SKM-1 treated with dmso at 0.1 percent for 144 hours (cell line): Measurements from ENCODE around the gene CDC27.
A peak's percentile ranks its signal among the peaks of the same experiment; 100 is the strongest.
"Not testable (repeated sequence)": the region's sequence is repeated elsewhere in the genome, so short reads cannot be mapped to it uniquely, and the experiment has no call there.

Source experiments
- DNase-seq: peaks from one replicate; lab custom pipeline; 2025; ENCODE audit not compliant: unreplicated experiment; lab: John Stamatoyannopoulos, UW

Gene CDC27

DNA sequence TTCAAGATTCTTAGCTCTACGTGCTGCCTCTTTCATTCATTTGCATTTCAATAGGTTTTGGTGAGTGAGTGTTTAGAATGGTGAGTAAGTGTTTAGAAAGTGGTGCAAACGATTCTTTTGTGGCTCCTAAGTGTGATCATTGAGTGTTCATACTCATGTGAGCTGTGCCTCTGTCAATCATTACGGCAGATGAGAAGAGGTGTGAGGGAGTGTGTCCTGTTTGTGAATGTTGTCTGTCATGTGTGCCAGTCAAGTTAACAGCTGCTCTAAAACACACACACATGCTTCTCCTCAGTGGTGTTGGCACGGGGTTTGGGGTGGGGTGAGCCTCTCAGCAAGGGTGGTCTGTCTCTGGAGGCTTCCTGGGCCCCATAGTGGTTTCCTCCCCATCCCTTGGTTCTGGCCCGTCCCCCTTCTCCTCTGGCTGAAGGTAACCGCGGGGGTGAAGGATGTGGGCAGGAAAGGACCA, 31.5 kb upstream of the CDC27 start:
- no peak for DNase-seq

DNA sequence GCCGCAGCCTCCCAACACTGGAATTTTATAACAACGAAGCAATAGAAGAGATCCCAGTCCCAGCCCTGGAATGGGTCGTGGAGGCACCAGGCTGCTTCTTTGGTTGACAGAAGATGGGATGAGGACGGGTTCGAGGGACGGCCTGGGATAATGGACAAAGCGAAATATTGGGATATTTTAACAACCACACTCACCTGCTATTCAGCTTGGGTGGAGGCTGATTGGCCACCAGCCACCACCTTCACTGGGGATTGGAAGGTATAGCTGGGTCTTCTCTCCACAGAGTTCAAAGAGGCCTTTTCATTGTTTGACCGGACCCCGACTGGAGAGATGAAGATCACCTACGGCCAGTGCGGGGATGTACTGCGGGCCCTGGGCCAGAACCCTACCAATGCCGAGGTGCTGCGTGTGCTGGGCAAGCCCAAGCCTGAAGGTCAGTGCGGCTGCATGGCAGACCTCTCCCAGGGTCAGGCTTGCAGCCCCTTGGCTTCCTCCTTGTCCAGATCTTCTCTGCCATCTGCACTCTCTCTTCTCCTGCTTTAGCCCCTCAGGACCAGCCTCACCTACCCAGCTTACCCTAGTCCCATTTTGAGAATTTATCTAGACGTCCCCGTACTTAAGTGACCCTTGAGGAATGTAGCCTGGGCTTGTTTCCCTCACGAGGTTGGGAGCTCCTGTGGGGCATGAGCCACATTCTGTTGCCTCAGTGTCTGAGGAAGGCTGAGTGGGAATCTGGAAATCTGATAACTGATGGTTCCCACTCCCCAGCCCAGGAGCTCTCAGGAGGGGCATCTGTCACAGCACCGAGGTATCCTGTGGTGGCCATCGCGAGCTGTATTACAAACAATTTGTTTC, 30.8 kb upstream of the CDC27 start:
- DNase-seq, result no peak

DNA sequence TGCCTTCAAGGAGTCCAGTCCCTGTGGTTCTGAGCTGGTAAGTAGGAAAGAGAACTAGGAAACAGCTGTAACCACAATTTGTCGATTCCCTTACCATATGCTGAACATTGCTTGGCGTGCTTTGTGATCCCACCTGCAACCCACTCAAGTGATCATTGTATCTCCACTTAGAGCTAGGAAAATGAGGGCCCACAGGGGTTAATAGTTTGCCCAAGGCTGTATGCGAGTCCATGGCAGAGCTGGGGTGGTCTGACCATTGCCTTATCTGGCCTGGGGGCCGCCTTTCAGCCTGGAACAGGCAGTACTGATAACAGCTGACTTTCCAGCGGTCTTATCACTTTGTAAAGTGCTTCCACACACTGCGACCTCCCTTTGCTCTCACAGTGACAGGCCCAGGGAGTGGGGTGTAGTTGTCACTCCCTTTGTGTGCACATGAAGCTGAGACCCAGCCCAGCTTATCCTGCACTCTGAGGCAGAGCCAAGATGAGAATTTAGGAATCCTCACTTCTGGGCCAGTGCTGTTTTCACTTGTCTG, 29.9 kb upstream of the CDC27 start:
- DNase-seq, result no peak

- not testable (repeated sequence) for DNase-seq
Observed at GRCh38 chr17:47217279-47217678, 28.2 kb upstream of the CDC27 start.

DNA sequence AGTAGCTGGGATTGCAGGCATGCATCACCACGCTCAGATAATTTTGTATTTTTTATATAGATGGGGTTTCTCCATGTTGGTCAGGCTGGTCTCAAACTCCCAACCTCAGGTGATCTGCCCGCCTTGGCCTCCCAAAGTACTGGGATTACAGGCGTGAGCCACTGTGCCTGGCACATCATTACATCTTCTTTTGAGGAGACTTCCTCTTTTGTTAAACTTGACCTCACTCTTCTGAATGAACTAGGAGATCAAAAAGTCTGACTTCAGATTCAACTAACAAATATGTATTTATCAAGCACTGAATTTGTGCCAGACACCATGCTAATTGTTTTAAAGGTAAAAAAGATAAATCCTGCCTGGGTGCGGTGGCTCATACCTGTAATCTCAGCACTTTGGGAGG, 27.7 kb upstream of the CDC27 start:
- DNase-seq, result not testable (repeated sequence)

- DNase-seq, result no peak
Observed at GRCh38 chr17:47214931-47215330, 25.8 kb upstream of the CDC27 start.

DNA sequence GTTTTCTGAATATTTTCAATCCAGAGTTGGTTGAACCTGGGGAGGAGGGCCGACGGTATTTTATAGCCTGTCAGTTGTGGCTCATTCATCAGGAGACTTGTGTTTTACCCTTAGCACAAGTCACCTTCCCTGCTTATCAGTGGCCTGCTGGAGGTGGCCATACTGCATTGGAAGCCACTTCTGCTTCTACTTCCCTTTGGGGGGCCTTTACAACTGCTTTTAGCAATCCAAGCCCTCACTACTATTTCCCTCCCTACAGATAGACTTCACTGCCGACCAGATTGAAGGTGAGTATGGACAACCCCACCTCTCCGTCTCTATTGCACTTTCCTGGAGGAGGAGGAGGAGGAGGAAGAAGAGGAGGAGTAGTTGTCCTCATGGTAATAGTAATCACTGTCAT, 24.4 kb upstream of the CDC27 start:
- DNase-seq, result no peak

DNA sequence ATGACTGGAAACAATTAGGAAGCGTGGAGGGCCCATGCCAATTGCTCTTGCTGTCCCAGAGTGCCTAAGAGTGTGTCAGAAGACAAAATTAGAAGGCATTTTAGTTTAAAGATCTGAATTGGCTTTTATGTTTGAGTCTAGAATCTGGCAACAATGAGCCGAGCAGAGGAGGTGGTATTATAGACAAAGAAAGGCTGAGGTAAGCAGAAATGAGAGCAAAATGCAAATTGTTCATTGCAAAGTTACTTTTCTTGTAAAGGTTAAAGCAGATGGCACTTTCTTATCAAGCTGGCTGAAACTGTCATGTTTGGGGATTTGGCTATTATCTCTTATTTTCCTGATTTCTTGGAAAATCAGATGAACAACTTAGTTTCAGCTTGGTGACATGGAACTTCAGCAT, 23.4 kb upstream of the CDC27 start:
- no peak for DNase-seq

- DNase-seq, result no peak
Observed at GRCh38 chr17:47210779-47211178, 21.7 kb upstream of the CDC27 start.

DNA sequence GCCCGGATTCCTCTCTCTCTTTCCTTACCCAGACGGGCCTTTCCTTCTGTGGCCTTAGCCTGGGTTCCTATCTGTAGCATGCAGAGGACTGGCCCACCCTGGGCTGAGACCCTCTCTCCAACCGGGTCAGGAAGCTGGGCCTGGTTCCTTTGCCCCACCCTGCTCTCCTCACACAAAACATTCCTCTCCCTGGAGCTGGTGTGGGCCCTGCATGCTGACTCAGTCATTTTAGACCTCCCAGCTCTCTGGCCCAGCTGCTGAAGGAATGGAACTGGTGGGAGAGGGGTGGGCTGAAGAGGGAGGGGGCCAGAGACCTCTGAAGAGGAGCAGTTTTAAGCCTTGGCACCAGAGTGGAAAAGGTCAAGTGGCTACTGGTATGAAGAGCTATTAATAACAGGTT, 21.0 kb upstream of the CDC27 start:
- DNase-seq, result no peak

DNA sequence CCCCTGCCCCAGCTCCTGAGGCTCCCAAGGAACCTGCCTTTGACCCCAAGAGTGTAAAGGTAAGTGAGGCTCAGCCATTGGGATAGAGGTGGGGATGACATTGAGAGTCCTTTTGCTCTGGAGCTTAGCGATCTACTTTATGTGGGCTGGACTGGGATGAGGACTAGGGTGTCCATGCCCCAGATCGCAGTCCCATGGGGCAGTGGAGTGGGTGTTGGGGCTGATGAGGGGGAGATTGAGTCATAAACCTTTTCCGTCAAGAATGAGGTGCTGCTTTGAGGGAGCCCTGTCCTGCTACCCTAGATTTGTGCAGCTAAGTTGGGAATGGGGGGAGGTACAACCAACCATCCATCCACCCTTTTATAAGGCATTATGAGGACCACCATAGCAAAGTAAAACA, 20.4 kb upstream of the CDC27 start:
- DNase-seq, result no peak

DNA sequence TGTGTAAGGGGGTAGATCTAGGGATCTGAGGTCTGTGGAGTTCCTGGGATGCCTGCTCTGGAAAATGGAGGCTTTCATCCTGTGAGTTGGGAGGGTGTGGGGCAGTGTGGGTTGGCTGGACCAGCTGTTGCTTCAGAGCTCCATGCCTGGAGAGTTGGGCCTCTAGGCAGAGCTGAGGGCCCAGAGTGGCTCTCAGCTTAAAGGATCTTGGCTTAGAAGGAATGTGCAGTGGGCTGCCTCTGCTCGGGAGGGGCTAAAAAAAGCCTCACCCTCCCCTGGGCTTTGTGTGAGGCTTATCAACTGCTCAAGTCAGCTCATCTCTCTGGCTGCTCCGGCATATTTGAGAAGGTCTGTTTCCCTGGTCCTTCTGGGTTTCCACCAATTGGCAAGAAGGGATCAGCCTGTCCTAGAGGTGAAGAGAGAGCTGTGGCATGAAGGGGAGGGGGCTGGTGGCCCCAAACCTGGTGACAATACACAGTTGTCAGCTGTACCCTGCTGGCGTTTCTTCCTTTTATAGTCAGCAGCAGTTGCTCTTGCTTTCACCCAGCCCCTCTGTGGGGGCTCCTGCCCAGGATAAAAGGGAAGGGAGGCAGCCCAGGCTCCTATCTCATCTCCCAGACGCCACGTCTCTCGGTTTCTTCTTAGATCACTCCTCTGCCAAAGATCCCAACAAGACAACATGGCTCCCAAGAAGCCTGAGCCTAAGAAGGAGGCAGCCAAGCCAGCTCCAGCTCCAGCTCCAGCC, 19.8 kb upstream of the CDC27 start, which contains the start of gene MYL4:
Gene MYL4 (plus strand): TSS at position 605 of the 745 bp plus-strand sequence. CDS start 75 bp downstream, at position 680.
- no peak for DNase-seq

GRCh38 chr17:47207143-47208067, 18.3 kb upstream of the CDC27 start:
- DNase-seq, result no peak

DNA sequence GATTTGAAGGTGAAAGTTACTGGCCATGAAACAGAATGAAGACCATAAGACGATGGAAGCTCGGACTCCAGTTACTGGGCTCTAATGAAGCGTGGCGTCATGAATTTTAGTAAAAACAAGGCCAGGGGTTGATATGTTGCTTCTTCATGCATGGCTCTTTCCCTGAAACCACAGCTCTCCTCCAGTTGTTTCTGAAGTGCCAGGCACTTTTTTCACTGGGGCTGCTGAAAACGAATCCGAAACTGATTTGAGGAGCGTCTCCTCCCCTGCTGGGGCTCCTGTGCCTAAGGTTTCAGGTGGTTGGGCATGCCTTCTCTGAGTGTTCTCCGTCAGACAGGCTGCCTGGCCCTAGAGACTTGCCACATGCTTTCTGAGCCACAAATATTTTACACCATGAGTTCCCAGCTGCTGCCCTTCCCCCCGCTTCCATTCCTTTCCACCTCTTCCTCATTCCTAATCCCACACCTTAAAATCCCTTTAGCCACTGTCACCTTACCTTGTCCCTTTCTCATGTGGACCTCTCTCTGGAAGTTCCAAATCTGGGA, 16.4 kb upstream of the CDC27 start:
- DNase-seq, result no peak

GRCh38 chr17:47204722-47205418, 15.8 kb upstream of the CDC27 start:
- peak; percentile 20 for DNase-seq

- DNase-seq, result no peak
Observed at GRCh38 chr17:47203984-47204721, 15.1 kb upstream of the CDC27 start.

GRCh38 chr17:47201166-47201565, 12.1 kb upstream of the CDC27 start:
- DNase-seq, result no peak

GRCh38 chr17:47200325-47200664, 11.2 kb upstream of the CDC27 start:
- no peak for DNase-seq

GRCh38 chr17:47199627-47200324, 10.7 kb upstream of the CDC27 start:
- DNase-seq, result peak; percentile 93
